IPS-11a (cell line): Measurements from ENCODE around the gene SPDYE3.
A peak's percentile ranks its signal among the peaks of the same experiment; 100 is the strongest.
"Not testable (repeated sequence)": the region's sequence is repeated elsewhere in the genome, so short reads cannot be mapped to it uniquely, and the experiment has no call there.

Experiments used
- H3K4me3 ChIP-seq: one replicate; pipeline ENCODE4 v1.5.1; 2013; ENCODE audit warnings: low read depth, low read length, control low read depth

The SPDYE3 gene, protein sequence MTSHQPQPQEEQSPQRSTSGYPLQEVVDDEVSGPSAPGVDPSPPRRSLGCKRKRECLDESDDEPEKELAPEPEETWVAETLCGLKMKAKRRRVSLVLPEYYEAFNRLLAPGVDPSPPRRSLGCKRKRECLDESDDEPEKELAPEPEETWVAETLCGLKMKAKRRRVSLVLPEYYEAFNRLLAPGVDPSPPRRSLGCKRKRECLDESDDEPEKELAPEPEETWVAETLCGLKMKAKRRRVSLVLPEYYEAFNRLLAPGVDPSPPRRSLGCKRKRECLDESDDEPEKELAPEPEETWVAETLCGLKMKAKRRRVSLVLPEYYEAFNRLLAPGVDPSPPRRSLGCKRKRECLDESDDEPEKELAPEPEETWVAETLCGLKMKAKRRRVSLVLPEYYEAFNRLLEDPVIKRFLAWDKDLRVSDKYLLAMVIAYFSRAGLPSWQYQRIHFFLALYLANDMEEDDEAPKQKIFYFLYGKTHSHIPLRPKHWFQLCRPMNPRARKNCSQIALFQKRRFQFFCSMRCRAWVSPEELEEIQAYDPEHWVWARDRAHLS

GRCh38 chr7:100307402-100307801 is at the start of gene SPDYE3:
Gene SPDYE3 (plus strand): TSS chr7:100307702. CDS start chr7:100307886, 184 bp downstream.
- H3K4me3 ChIP-seq = not testable (repeated sequence)

DNA sequence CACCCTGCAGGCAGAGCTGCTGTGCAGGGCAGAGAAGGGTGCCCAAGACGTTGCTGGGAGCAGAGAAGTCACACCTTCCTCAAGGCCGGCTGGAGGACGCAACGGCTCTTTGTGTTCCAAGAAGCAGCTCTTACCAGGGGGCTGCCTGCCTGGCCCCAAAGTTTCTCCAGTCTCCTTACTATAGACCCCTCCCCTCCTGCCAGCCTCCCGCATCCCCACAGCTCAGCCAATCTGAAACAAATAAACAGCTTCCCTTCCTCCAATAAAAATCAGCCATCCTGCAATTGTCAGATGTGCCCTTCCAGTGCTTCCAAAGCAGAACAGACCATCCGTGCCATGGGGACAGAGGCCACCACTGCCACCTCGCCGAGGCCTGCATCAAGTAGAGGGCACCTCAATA is 47.5 kb upstream of the SPDYE3 start:
- H3K4me3 ChIP-seq = not testable (repeated sequence)

DNA sequence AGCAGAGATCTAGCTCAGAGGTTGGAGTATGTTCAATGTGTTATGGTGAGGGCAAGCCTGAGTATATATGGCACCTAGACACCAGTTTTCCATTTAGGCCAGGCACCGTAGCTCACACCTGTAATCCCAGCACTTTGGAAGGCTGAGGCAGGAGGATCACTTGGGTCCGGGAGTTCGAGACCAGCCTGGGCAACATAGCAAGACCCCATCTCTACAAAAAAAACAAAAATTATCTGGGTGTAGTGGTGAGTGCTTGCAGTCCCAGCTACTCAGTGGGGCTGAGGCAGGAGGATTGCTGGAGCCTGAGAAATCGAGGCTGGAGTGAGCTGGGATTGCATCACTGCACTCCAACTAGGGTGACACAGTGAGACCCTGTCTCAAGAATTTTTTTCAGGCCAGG is 44.6 kb upstream of the SPDYE3 start:
- H3K4me3 ChIP-seq = not testable (repeated sequence)

- H3K4me3 ChIP-seq = not testable (repeated sequence)
These were observed 43.3 kb upstream of the SPDYE3 start for GRCh38 chr7:100264223-100264622.

DNA sequence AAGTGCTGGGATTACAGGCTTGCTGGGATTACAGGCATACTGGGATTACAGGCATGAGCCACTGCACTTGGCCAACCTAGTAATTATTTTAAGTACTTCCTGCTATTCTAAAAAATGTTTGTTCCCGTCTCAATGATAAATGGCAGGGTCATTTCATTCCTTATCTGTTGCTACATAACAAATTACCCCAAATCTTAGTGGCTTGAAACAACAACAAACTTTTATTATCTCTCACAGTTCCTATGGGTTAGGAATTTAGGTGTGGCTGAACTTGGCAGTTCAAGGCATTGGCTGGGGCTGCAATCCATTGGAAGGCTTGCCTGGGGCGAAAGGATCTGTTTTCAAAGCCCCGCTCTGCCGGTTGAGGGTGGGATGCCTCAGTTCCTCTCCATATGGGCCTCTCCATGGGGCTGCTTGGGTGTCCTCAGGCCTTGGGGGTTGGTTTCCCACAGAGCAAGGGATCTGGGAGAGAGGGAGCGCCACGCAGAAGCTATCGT is 42.8 kb upstream of the SPDYE3 start:
- not testable (repeated sequence) for H3K4me3 ChIP-seq

- H3K4me3 ChIP-seq = not testable (repeated sequence)
These were observed 41.7 kb upstream of the SPDYE3 start for GRCh38 chr7:100265851-100266250.

DNA sequence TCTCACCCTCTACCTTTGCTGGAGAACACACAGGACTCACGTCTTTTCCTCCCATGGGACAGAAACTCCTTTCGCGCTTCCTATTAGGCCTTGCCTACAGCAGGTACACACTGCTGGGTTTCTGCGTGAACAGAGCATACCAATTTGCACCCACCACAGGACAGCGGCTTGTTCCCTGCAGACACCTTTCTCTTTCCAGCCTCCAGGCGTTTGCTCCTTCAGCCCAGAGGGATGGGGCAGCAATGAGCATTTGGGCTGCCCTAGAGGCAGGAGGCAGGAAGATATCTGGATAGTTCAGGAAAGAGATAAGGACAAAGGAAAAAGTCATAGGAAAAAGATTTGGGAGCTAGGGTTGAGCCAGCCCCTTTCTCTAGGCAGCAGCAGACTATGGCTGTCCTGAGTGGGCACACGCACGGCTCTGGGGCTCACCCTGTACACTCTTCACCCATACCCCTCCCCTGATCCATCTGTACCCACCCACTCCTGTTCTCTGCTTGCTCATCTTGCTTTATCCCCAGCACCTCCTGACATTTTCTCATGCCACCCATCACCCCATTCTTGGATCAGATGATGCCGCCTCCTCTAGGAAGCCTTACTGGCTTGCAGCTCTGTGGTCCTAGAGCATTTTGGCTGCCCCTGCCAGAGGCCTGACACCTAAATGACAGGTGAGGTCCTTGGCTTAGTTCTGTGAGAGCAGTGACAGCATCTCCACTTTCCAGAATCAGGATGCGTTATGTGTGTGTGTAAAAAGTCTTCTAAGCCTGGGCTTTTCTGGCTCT is 40.7 kb upstream of the SPDYE3 start:
- H3K4me3 ChIP-seq = no peak overlapping the region

GRCh38 chr7:100267648-100268047 is 39.9 kb upstream of the SPDYE3 start:
- H3K4me3 ChIP-seq = no peak overlapping the region

DNA sequence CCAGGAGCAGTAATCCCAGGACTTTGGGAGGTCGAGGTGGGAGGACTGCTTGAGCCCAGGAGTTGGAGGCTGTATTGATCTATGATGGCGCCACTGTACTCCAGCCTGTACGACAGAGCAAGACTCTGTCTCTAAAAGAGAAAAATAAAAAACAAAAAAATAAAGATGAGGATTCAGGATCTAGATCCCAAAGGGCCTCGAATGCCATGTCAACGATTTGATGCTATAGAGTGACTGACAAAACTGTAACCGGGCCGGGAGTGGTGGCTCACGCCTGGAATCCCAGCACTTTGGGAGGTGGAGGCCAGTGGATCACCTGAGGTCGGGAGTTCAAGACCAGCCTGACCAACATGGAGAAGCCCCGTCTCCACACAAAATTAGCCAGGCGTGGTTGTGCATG is 38.6 kb upstream of the SPDYE3 start:
- not testable (repeated sequence) for H3K4me3 ChIP-seq

DNA sequence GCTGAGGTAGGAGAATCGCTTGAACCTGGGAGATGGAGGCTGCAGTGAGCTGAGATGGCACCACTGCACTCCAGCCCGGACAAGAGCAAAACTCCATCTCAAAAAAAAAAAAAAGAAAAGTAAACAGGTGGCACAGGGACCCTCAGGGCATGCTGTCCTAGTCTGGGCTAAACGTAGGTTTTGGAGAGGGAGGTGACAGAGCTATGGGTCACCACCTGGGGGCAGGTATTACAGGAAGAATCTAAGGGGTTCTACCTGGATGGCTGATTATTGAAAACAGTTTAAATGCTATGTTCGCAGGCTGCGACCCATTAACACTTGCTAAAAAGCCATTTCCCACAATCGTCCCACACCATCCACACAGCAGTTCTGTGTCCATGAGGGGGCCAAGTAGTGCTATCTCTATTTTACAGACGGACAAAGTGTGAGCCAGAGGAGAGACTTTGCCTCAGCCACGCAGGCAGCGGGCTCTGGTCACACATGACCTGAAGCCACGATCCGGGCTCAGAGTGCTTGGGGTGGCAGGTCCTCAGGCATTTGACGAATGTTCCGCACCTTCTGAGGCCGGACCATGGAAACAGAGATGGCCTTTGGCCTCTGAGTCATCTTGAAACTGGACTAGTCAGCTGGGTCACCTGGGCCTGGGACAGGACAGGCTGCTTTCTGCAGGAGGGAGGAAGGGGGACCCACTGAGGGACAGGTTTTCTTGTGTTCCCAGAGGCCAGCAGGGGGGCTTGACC is 38.0 kb upstream of the SPDYE3 start:
- not testable (repeated sequence) for H3K4me3 ChIP-seq

- peak overlapping the region; percentile 18 for H3K4me3 ChIP-seq
These were observed 37.2 kb upstream of the SPDYE3 start for GRCh38 chr7:100270046-100270918.

DNA sequence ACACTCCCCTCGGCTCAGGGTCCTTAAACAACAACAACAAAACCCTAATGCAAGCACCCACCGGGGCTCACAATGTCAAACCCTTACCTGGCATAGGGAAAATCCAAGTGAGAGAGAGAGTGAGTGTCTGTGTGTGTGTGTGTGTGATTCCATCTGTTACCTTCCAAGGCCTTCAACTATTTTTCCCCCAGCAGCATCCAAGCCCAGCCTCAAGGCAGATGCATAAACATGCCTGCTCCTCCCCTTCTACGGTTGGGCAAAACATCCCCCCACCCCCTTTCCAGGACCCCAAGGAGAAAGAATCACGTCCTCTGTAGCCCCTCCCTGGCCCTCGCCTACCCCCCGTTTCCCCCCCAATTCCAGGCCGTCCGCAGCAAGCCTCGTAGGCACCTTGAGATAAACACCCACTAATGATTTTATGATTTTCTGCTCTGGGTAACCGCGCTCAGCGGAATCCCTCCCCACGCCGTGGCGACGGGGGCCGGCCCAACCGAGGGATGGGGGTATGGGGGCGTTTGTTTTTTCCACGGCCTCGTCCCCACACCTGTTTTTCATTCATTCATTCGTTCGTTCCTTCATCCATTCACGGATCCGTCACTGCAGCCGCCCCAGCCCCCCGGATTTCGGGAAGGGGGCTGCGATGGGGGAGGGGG is 36.4 kb upstream of the SPDYE3 start:
- H3K4me3 ChIP-seq = peak overlapping the region; percentile 18

DNA sequence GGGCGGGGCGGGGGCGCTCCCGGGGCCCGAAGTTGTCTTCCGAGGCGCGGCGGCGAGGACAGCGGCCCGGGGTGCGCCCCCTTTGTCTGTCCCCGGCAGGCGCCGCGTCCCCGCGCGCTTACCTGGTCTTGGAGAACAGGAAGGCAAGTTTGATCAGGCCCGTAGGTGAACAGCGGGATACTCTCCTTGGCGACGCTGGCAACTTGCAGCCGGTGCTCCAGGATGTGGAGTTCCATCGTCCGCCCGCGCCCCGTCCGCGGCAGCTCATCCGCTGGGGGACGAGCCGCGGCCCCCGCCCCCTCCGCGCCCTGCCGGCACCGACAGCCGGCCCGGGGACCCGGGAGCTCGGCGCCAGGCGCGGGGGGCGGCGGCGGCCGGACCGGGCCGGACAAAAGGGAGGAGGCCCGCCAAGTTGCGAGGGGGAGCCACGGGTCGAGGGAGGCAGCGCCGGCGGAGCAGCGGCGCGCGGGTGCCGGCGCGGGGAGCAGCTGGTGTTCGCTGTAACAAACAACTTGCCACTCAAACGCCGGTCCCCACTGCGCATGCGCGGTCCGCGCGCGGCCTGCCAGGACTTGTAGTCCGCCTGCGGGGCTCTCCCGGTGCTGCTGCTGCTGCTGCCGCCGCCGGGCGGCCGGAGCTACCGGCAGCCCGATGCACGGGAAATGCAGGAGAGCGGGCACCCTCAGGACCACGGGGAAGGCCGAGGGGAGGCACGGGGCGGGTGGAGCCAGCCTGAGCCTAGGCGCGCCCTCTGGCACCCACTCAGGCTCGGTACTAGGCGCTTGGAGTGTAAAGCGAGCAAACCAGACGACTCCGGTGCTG is 35.6 kb upstream of the SPDYE3 start:
- H3K4me3 ChIP-seq = peak overlapping the region; percentile 51

- H3K4me3 ChIP-seq = peak overlapping the region; percentile 51
These were observed 35.0 kb upstream of the SPDYE3 start for GRCh38 chr7:100272538-100272902.

GRCh38 chr7:100275120-100275519 is 32.4 kb upstream of the SPDYE3 start:
- H3K4me3 ChIP-seq = no peak overlapping the region

DNA sequence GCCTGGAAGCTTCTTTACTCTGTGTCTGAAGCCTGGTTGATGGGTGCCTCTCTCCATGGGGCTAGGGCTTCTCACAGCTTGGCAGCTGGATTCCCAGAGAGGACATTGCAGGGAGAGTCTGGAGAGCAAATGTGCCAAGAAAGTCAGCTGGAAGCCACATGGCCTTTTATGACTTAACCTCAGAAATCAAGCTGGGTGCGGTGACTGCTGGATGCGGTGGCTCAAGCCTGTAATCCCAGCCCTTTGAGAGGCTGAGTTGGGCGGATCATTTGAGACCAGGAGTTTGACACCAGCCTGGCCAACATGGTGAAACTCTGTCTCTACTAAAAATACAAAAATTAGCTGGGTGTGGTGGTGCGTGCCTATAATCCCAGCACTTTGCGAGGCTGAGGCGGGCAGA is 31.4 kb upstream of the SPDYE3 start:
- not testable (repeated sequence) for H3K4me3 ChIP-seq

GRCh38 chr7:100282069-100282608 is 25.4 kb upstream of the SPDYE3 start:
- not testable (repeated sequence) for H3K4me3 ChIP-seq

- H3K4me3 ChIP-seq = not testable (repeated sequence)
These were observed 24.4 kb upstream of the SPDYE3 start for GRCh38 chr7:100283147-100283546.
